HG03066 (cell line): ENCODE measurements around the gene PTMS.

ENCODE experiments used
- ATAC-seq: cut with Tn5 transposase; IDR thresholded peaks from one replicate; pipeline ENCODE4 v1.9.1; 2021; ENCODE audit warnings: low read depth; ENCODE audit not compliant: unreplicated experiment

The PTMS gene

DNA sequence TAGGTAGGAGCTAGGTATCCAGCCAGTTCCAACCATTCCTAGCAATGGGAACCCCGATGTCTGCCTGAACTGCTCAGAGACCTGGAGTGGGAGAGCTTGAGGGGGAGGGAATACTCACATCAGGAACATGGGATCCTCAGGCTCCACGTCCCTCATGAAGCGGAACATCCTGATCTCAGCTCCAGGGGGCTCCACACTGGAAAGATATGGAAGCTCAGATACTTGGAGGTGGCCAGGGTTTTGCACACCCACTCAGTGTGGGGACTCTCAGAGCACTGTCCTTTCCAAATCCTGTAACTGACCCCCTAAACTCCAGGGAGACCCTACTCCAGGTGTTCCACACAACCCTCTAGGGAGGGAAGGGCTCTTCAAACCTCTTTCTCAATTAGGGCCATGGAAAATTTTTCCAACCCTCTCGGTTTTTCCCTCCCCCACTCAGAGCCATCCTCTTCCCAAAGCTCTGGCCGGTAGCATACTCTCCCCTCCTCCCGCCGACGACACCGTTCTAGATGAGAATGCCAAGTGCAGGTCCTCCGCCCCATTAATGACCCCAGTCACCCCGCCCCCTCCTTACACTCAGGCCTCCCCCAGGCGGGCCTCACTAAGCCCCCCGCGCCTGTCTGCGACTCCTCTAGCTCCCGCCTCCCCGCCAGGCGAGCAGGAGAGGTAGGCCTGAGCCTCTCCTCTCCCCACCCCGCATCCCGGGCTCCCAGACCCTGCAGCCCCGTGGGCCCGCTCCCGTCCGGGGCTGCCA lies 13.8 kb upstream of the PTMS start:
- ATAC-seq: peak; percentile 2

DNA sequence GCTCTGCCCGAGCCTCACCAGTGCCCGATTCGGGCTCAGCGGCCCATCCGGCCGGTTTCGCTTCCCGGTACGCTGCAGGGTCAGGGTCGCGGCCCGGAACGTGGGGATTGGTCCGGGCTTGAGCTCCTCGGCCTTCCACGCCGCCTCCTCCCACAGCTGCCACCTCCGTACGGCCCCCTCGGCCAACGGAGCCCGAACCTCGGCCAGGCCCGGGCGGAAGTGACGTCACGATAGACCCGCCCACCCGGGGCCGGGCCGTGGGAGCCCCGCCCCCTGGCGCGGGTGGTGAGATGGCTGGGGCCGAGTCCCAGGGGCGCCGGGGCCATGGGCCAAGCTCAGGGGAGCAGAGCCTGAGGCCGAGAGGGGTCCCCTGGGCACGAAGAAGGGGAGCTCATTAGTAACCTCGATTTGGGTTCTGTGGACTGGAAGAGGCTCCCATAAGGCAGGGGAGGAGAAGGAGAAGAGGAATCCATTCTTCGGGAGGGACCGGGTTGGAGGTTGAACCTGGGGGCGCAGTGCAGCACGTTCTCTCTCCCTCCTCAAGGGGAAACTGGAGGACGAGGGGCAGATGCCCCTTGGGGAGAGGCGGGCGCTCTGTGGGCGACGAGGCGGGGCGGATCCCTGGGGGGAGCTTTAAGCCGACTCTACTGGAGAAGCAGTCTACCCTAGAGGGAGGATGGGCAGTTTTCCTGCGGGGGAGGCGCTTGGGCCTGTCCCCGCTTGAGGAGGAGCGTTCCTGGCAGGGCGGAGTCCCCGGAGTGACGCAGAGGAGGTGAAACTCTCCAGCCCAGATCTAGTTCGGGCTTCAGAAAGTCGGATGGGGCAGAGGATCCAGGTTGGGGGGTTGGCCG lies 13.0 kb upstream of the PTMS start, which contains the start of gene MLF2:
MLF2 (minus strand) TSS at position 221 of the 851 bp plus-strand sequence. CDS start 807 bp downstream, outside the sequence.
- peak; percentile 91 for ATAC-seq

DNA sequence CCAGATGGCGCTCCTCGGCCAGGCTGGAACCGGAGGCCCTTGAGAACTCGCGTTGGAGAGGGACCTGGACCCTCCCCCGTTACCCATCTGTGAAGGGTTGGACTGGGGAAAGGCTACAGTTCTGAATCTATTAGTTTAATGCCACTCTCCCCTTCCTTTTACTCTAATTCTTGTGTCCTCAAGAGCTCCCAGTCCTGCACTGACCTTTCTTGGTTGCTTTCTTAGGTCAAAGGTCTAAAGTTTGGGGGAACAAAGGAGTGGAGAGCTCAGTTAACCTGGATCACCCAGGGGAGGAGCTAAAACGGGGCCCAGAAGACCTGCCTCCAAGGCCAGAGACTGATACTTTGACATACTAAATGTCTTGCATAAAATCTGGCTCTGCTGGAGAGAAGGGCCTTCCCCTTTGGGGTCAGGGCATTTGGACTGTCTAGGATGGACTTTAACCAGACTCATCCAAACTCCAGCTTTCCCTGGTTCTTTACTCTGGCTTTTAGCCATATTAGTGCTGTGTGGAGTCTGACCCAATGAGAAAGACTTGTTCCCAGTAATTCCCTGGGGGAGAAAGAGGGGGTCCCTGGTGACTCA lies 12.3 kb upstream of the PTMS start:
- no peak for ATAC-seq

DNA sequence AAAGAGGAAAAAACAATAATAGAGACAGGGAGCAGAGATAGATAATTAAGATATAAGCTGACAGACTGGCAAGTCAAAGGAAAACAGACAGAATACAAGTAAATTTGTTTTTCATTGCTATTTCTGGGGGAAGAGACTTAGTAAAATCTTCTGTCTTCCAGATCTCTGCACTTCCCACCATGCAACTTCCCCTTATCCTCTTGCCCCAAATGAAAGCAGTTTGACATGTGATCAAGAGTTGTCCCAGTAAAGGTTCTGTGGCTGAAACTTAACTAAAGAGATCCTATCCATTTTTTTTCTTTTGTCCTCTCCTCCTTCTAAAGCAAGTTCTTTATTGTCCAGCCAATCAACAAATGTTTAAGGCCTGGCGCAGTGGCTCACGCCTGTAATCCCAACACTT lies 11.8 kb upstream of the PTMS start:
- ATAC-seq: no peak

DNA sequence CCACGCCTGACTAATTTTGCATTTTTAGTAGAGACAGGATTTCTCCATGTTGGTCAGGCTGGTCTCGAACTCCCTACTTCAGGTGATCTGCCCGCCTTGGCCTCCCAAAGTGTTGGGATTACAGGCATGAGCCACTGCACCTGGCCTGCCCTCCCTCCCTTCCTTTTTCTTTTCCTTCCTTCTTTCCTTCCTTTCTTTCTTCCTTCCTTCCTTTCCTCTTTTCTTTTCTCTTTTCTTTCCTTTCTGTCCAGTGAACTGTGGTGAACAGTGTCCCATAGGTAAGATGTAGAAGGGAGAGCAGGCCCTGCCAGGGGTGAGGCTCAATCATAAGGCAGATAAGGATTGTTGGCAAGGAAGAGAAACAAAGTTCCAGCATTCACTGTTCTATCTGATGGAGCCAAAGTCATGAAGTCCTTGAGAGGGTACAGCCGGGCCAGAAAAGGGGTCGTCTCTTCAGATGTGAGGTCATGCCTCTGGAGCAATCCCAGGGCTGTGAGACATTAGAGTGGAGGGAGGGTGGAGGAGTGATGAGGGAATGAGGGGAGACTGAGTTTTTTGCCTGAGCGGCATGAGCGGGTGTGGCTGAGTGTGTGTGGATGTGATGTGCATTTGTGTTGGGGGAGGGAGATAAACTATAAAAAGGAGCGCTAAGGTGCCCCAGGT lies 9.0 kb upstream of the PTMS start:
- no peak for ATAC-seq

DNA sequence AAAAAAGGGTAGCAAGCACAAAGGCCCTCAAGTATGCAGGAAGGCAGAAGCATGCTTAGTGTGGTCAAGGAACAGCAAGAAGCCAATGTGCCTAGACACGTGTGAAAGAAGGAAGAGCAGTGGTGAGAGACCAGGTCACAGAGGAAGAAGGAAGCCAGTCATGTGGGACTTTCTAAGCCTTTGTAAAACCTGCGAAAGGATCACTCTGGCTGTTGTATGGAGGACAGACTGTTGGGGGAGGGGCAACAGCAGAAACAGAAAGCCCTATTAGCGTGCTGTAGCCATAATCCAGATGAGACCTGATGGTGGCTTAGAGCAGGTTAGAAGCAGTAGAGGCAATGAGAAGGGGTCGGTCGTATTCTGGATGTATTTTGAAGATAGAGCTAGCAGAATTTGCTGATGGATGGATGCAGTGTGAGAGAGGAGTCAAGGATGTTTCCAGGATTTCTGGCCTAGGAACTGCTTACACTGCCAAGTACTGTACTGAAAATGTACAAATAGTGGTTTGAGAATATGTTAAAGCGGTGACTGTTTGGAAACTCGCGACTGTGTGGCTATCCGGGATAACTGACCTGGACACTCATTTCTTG lies 7.6 kb upstream of the PTMS start:
- no peak for ATAC-seq

DNA sequence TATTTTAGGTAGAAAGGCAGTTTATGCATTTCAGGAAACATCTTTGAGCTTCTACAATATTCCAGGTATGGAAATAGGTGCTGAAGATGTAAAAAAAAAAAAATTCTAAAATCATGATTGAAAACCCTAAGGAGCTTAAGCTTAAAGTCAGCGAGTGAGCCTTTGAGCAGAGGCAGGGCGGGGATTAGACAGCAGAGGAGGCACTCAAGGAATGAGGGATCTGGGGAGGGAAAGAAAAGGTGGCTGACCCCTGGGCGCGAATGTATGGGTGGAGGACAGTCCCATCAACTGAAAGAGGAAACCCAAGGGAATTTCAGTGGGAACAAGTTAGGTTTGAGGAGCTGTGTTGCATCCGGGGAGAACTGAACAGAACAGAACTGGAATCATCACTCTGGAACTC lies 6.4 kb upstream of the PTMS start:
- no peak for ATAC-seq

DNA sequence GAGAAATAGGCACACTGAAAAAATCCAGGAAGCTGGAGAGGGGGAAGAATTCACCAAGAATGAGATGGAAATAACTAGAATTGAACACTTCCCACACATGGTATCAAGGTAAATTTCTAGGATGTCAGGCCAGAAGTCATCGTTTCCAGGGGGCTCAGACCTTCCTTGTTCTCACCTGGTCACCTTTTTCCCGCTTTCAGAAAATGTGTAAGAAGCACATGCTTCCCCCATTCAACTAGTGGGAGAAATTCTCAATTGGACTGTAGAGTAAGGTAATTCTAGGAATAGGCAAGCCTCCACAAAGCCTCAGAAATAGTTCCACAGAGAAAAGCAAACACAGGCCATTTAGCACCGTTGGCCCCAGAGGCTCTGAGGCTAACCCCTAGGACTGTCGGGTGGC lies 2.8 kb upstream of the PTMS start:
- ATAC-seq: no peak

DNA sequence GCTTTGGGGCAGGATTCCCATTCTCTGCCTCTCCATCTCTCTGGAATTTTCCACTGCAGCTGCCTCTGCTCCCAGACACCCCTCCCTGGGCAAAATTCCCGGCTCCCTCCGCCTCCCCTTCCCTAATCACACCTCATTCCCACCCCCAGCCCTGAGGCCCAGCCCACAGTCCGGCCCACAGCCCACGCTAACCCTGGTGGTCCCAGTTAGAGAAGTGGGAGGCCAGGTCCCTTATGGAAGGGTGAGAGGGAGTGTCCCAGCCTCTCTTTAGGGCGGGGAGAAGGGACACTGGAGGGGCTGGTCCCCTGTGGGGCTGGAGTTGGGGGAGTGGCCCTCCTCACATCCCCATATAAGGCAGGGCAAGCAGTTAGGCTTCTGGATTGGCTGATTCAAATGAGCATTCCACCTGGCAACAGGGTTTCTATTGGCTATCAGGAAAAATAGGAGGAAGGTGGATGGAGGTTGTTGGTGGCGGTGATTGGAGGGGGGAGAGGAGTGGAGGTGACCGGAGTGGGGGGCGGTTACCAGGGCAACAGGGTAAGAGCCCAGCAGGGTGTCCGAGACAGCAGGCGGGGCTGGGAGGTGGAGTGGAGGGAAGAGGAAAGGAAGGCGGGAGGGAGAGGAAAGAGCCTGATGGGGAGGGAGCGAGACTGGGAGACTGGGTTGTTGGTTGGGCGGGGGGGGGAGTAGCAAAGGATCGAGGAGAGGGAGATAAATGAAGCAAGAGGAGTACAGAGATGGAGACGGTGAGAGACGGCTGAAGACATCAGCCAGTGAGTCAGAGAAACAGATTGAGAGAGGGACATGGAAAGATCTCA lies 1.9 kb upstream of the PTMS start:
- ATAC-seq: peak; percentile 86

DNA sequence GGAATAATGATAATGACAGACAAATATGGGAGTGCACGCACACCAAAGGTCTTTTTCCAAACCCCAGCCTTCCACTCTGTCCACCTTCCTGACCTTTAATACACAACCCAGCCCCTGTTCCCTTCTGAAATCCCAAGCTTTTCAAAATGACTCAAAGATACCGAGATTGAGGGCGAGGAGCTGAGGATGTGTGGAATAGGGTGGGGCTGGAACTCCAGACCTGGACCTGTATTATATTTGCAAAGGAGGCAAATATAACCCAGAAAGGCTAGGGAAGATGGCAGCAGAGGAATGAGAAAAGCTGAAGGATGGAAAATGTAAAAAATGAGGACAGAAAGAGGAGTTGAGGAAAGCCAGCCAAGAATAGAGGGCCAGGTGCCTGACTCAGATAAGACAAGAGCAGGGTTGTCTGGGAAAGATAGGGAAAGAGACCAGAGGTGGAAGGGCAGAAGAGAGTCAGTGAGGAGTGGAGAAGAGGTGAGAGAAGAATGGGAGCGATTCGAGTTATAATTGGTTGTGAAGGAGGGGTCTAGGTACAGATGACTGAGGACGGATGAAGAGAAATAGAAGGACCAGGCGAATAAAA lies 1.0 kb upstream of the PTMS start:
- no peak for ATAC-seq

DNA sequence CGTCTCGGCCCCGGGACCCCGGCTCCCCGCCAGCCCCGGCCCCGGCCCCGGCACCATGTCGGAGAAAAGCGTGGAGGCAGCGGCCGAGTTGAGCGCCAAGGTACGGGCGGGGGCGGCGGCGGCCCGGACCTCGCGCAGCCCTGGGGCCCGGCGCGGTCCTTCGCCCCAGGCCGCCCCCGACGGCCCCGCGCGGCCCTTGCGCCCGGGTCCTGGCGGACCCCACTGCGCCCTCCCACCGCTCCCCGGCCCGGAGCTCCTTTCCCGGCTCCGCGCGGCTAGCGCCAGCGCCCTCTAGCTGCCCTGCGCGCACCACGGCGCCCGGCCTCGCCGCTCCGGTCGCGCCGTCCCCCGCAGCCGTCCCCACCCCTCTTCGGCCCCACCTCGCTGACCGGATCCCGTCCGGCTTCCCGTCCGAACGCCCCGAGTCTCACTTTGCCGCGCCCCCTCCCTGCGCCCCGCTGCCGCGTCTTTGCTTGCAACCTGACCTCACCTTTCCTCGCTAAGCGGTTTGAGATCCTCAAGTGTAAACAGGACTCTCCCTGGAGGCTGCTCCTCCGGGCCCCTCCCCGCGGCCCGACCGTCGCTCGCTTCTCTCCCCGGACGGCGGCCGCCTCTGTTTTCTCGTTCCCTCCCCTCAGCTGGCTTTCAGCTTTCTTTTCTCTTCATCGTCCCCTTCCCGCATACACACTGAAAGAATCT lies 637 bp downstream of the PTMS start:
- no peak for ATAC-seq

DNA sequence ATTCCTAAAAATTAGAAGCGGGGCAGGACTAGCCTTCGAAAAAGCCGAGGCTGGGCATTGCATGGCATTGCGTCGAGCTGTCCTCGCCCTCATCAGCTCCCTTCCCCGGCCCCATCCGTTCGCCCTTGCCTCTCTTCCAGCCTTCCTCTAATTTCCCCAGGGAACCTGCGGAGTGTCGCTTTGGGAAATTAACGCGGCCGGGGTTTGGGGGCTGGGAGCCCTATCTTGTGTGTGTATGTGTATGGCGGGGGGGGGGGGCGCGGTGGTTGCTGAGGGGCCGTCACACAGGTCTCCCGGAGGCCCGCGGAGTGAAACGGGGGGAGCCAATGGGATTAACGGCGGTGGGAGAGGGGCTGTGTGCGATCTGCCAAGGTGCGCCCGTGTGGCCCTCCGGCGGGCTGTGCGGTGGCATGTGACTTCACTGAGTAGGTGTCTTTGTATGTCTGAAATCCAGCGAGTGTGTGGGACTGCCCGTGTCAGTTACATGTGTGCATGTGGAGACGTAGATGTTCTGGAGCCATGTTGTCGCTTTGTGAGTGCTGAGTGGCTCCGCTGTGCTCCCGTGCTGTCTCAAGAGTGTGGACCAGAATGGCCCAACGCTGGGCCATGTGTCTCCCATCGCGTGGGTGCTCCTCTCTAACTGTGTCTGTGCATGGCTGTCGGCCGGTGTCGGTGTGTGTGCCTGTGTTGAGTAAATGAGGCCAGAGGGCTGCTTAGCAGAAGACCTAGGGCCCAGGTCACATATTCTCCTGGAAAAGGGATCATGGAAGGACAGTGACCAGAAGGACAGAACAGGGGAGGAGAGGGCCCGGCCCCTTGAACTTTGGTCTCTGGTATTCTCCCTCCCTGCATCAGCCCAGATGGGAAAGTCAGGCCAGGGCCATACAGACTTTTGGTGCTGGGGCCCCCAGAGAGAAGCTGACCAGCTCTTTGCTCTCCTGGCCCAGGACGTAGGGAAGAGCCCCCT lies 1.5 kb downstream of the PTMS start:
- ATAC-seq: no peak

DNA sequence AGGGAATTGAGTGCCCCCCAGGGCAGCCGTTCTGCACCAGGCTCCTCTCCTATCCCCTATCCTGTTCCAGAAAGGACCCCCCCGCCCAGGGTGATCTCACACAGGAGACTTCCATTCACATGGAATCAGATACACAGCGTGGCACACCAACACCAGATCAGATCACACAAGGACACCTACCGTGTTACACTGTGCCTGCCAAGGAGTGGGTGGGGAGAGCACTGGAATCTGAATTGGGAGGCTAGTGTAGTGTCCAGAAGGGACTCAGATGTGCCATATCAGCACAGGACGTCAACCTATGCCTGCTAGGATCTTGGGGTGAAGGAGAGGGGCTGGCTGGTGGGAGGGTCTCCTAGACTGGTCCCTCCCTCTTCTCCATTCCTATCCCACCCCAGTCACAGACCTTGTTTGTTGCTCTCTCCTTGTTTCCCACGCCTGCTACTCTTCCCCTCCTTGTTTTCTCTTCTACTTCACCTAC lies 2.3 kb downstream of the PTMS start:
- ATAC-seq: no peak

DNA sequence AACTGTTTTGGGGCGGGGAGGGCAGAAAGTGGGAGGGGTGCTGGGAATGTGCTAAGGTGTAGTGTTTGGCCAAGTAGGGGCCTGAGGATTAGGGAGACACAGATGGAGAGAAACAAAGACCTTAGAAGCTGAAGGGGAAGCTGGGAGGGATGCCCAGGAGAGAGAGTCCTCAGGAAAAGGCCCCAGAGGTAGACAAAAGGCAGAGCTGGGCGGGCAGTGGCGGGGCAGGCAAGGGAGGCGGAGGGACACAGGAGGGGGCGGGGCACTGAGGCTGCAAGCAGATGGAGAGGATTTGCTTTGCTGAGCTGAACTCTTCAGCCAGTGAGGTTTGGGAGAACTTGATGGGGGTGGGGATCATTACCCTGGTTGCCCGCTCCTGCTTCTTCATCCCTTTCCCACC lies 2.8 kb downstream of the PTMS start:
- ATAC-seq: no peak

DNA sequence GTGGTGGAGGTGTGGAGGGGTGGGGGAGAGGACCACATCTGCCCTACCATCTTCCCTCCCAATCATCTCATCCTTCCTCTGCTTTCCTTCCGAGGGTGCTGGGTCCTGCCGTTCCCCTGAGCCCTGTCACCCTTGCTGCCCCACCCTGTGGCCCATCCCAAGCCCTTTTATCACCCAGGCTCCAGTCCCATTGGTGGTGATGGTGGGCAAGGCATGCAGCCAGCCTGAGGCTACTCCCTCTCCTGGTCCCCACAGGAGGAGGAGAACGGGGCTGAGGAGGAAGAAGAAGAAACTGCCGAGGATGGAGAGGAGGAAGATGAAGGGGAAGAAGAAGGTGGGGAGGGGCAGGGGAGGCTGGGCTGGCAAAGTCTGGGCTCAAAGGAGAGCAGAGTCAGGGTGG lies 3.5 kb downstream of the PTMS start:
- no peak for ATAC-seq

DNA sequence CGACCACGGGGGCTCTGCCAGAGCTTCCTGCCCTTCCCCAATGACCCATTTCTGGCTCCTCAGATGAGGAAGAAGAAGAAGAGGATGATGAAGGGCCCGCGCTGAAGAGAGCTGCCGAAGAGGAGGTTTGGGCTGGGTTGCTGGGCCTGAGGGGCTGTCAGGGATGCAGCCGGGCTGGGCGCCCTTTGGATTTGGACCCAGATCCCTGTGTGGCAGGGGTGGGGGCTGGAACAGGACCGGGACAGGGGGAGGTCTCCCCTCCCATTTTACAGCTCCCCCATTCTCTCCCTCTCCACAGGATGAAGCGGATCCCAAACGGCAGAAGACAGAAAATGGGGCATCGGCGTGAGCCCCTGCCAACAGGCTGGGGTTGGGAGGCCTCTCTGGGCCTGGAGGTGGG lies 3.9 kb downstream of the PTMS start:
- no peak for ATAC-seq

DNA sequence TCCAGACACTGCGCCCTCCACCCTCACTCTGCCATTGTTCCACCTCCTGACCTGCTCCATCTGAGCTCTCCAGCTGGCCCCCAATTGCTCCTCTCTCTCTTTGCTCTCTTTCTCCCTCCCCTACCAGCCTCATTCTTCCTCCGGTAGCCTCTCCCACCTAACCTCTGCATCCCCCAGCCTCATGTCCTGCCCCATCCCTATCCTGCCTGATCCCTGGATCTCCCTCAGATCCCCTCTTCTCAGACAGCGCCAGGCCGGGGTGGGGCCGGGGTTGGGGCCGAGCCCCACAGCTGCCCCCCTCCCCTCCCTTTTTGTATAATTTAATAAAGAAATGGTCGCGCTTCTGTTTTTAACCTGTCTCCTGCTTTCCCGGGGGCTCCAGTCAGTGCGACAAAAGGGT lies 4.4 kb downstream of the PTMS start:
- no peak for ATAC-seq

DNA sequence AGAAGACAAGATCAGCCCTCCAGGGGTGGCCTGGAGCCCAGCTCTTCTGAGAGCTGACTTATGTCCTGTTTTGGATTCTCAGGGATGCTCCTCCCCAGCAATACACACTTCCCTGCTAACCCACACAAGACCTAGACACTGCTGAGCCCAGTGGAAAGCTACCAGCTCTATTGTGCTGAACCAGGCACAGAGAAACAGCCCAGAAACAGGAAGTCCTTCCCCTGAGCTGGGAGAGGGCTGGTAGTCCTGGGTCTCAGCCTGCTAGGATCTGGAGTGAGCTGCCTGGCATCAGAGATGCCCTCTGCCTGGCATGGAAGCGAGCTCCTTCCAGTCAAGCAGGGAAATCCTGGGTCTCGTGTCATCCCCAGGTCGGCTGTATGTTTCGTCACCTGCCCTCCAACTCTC lies 4.9 kb downstream of the PTMS start:
- ATAC-seq: no peak
